ENCODE results near the gene BTRC. TPM values are rescaled to one million over a fixed set of nuclear protein-coding genes. Genes with fewer than 3 reads are reported as not detected.

BTRC gene
- total and polyA plus RNA-seq, 2 donors (not counting 3 experiments of a cell fraction or from before 2014, with no cell fraction given), result 11.6 to 18.5 TPM

DNA sequence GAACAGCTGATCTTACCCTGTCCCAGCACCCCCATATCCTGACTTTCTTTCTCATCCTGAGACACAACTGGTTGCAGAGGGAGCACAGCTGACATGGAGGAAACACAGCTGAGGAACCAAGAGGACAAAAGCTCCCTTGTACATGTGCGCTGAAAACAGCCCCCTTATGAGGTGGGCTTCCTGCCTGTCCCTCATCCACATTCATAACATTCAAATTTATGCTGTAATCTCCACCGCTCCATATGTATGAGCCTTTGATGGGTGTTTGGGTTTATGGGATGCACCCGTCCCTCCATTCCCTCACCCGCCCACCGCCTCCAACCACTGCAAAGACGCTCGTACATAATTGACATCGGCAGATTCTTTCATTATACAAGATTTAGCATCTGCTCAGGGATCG, 49.6 kb upstream of the BTRC start:
- CTCF ChIA-PET, result interaction anchor here (1.5 to 10.8 kb wide), 5 partner anchors 10 to 267 kb away, joined by 4 to 156 read pairs (median 57); no protein-coding TSS in a partner anchor
- TF ChIP-seq, protein P1, sequence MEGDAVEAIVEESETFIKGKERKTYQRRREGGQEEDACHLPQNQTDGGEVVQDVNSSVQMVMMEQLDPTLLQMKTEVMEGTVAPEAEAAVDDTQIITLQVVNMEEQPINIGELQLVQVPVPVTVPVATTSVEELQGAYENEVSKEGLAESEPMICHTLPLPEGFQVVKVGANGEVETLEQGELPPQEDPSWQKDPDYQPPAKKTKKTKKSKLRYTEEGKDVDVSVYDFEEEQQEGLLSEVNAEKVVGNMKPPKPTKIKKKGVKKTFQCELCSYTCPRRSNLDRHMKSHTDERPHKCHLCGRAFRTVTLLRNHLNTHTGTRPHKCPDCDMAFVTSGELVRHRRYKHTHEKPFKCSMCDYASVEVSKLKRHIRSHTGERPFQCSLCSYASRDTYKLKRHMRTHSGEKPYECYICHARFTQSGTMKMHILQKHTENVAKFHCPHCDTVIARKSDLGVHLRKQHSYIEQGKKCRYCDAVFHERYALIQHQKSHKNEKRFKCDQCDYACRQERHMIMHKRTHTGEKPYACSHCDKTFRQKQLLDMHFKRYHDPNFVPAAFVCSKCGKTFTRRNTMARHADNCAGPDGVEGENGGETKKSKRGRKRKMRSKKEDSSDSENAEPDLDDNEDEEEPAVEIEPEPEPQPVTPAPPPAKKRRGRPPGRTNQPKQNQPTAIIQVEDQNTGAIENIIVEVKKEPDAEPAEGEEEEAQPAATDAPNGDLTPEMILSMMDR (IDR thresholded peaks at IDR 0.05; ENCODE audit: extremely low read depth in 1 of 2, insufficient read depth in 1 of 2, low read depth in 1 of 2, low read length in 2 of 2), result no peak
- TF ChIP-seq, protein P2, sequence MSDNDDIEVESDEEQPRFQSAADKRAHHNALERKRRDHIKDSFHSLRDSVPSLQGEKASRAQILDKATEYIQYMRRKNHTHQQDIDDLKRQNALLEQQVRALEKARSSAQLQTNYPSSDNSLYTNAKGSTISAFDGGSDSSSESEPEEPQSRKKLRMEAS (IDR thresholded peaks at IDR 0.05; ENCODE audit: insufficient read depth, insufficient read length), result no peak
- TF ChIP-seq JUN (IDR thresholded peaks at IDR 0.05; ENCODE audit: borderline replicate concordance, insufficient read depth, insufficient read length, low read depth), result no peak
- TF ChIP-seq EZH2 (IDR thresholded peaks at IDR 0.05; ENCODE audit: borderline replicate concordance, low read depth, low read length, severe bottlenecking), result no peak
- no peak for TF ChIP-seq POLR2AphosphoS5 (IDR thresholded peaks at IDR 0.05; ENCODE audit: insufficient read depth, low read depth, low read length)
- TF ChIP-seq FOS (IDR thresholded peaks at IDR 0.05; ENCODE audit: borderline replicate concordance, insufficient read depth, low read length), result no peak
- no peak for TF ChIP-seq GATA2 (IDR thresholded peaks at IDR 0.05; ENCODE audit: insufficient read depth, insufficient read length, low read depth, low read length)
- no peak for TF ChIP-seq MYC (IDR thresholded peaks at IDR 0.05; ENCODE audit: low read depth, low read length)
- TF ChIP-seq POLR2A (IDR thresholded peaks at IDR 0.05; ENCODE audit: low read depth, low read length), result no peak
- intact Hi-C loops (cut with micrococcal nuclease), result no loop called here

More for the DNA sequence above, 49.6 kb upstream of the BTRC start:
- no TSS peak for BruUV-seq (replicated peaks)
- no peak overlapping the region for H3K9ac ChIP-seq (replicated peaks; ENCODE audit: extremely low read depth, insufficient read depth, low read length)
- no peaks in the 10 kb centered on the region for H3K4me1 ChIP-seq (ENCODE audit: control insufficient read depth, extremely low read depth, insufficient read depth, low read length)
- POLR2A ChIA-PET, result no interaction called here
- H3K4me2 ChIP-seq (ENCODE audit: insufficient read depth, low read length), result no peak overlapping the region
- H3K9me1 ChIP-seq (replicated peaks; ENCODE audit: control insufficient read depth, extremely low read depth, insufficient read depth, low read length), result no peaks in the 10 kb centered on the region
- H3K4me3 ChIP-seq (replicated peaks in 1 of 3; ENCODE audit: insufficient read depth in 1 of 3, low read depth in 1 of 3, low read length in 3 of 3), result no peak overlapping the region
- DNase-seq (ENCODE audit: low read depth, low spot score), result no peak
- no peak overlapping the region for H2AFZ ChIP-seq (ENCODE audit: low read depth, low read length)
- H3K9me3 ChIP-seq (replicated peaks; ENCODE audit: control insufficient read depth, insufficient read depth, low read length), result no peaks in the 10 kb centered on the region
- H3K79me2 ChIP-seq (ENCODE audit: control insufficient read depth, insufficient read depth, low read length), result no peaks in the 10 kb centered on the region
- peaks cover 30 to 45% of the 10 kb centered on the region in 2 experiments for H3K27me3 ChIP-seq (ENCODE audit: control insufficient read depth in 2 of 2, insufficient read depth in 2 of 2, low read length in 2 of 2)
- no peaks in the 10 kb centered on the region for H3K36me3 ChIP-seq (ENCODE audit: control insufficient read depth in 2 of 2, extremely low read depth in 1 of 2, insufficient read depth in 2 of 2, low read length in 2 of 2)
- H3K27ac ChIP-seq (ENCODE audit: insufficient read depth, low read depth, low read length), result no peak overlapping the region
- H4K20me1 ChIP-seq (replicated peaks; ENCODE audit: control insufficient read depth, extremely low read depth, insufficient read depth, low read length), result no peaks in the 10 kb centered on the region
- no peak for FAIRE-seq
- dilution Hi-C loops (cut with MboI; ENCODE audit: extremely low pct_ligation_motif_present, low sequenced_read_pairs), result no loop called here
